Upper lobe of left lung (tissue), 4 donors: ENCODE measurements around the gene TXNRD2.

Experiments used
- POLR2A ChIP-seq, 4 donors: fragments of 450-650 bp; IDR thresholded peaks; one replicate each; pipeline ENCODE4 v1.5.1; 2016 to 2017; ENCODE audit warnings: antibody characterized with exemption in 4 of 4, mild to moderate bottlenecking in 2 of 4
- TF ChIP-seq, protein P1 (sequence below), 6 experiments: fragments of 450-650 bp in 4 of 6; fragments of 200-600 bp in 2 of 6; sonication (generic) in 2 of 6; IDR thresholded peaks; one replicate each; pipeline ENCODE4 v1.5.1; 2016 to 2019; ENCODE audit warnings: antibody characterized with exemption in 6 of 6

DNA sequence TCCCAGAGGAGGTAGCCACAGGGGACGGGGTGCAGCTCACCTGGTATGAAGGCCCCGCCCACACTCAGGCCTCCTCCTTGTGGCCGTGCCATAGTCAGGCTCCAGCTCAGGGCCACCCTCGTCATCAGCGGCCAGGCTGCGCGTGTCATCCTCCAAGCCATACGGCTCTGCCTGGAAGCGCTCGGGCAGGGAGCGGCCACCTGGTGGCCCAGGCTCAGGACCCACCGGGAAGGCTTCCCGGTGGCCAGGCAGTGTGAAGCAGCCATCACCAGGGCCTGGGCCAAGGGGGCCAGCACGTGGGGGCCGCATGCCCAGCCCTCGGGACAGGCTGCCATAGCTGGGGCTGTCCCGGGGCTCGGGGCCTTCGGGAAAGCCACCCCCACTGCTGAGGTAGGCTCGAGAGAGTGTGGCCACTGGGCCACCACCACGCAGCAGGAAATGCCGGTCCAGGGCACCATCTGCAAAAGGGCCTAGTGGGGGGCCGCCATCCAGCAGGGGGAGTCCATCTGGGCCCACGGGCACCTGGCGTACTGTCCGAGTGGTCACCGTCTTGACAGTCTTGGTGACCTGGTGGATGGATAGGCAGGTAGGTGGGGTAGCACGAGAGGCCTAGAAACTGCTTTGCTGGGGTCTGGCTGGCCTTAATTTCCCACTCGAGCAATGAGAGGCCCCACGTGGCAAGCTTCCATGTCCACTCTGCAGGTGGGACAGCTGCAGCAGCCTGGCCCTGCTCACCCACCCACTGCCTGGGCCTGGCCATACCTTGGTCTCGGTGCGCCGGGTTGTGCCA lies 39.7 kb upstream of the TXNRD2 start:
- no peak for TF ChIP-seq POLR2A (IDR thresholded peaks at IDR 0.05)
- TF ChIP-seq, protein P1, sequence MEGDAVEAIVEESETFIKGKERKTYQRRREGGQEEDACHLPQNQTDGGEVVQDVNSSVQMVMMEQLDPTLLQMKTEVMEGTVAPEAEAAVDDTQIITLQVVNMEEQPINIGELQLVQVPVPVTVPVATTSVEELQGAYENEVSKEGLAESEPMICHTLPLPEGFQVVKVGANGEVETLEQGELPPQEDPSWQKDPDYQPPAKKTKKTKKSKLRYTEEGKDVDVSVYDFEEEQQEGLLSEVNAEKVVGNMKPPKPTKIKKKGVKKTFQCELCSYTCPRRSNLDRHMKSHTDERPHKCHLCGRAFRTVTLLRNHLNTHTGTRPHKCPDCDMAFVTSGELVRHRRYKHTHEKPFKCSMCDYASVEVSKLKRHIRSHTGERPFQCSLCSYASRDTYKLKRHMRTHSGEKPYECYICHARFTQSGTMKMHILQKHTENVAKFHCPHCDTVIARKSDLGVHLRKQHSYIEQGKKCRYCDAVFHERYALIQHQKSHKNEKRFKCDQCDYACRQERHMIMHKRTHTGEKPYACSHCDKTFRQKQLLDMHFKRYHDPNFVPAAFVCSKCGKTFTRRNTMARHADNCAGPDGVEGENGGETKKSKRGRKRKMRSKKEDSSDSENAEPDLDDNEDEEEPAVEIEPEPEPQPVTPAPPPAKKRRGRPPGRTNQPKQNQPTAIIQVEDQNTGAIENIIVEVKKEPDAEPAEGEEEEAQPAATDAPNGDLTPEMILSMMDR (IDR thresholded peaks at IDR 0.05): no peak
